Measurements from ENCODE around the gene ADAM10. TPM values are rescaled to one million over a fixed set of nuclear protein-coding genes. Genes with fewer than 3 reads are reported as not detected.

Gene ADAM10
- total RNA-seq, 3 donors from 2014 or later: 53.8 to 113 (median 78.3) TPM

GRCh38 chr15:58748040-58748851, 1.3 kb downstream of the ADAM10 start:
- H3K27ac ChIP-seq: peak overlapping the region; percentile 97 to 98
- no peaks in the 10 kb centered on the region for H3K27me3 ChIP-seq
- H3K9me3 ChIP-seq: no peaks in the 10 kb centered on the region
- no peak for DNase-seq (ENCODE audit: low spot score in 2 of 2)
- H3K36me3 ChIP-seq: no peaks in the 10 kb centered on the region
- peak overlapping the region; percentile 73 to 98 (median 80) for H3K4me3 ChIP-seq
- intact Hi-C loops (cut with DNase I; ENCODE audit: low total_unique reads): no loop called here
- TF ChIP-seq POLR2A (IDR thresholded peaks at IDR 0.05): no peak
- TF ChIP-seq POLR2AphosphoS5 (IDR thresholded peaks at IDR 0.05): no peak
- TF ChIP-seq CTCF (IDR thresholded peaks at IDR 0.05): peak in 1 of 3 donors; percentile 4
- peaks cover 0 to 7% of the 10 kb centered on the region in 2 donors for H3K4me1 ChIP-seq

GRCh38 chr15:58746174-58746573, 3.3 kb downstream of the ADAM10 start:
- Histone ChIP-seq H3K9me3 (no peaks in the 10 kb centered on the region), H3K27ac (no peak overlapping the region), H3K27me3 (no peaks in the 10 kb centered on the region), H3K36me3 (no peaks in the 10 kb centered on the region), H3K4me3 (no peak overlapping the region), H3K4me1 (peaks cover 0 to 7% of the 10 kb centered on the region in 2 donors)
- DNase-seq (ENCODE audit: low spot score in 2 of 2): no peak
- intact Hi-C loops (cut with DNase I; ENCODE audit: low total_unique reads): no loop called here
- no peak for TF ChIP-seq POLR2A (IDR thresholded peaks at IDR 0.05)
- no peak for TF ChIP-seq CTCF (IDR thresholded peaks at IDR 0.05)
- TF ChIP-seq POLR2AphosphoS5 (IDR thresholded peaks at IDR 0.05): no peak

- no peak overlapping the region for H3K4me3 ChIP-seq
- DNase-seq (ENCODE audit: low spot score in 2 of 2): no peak
- H3K4me1 ChIP-seq: peaks cover 0 to 12% of the 10 kb centered on the region in 2 donors
- no peak for TF ChIP-seq CTCF (IDR thresholded peaks at IDR 0.05)
- no peak for TF ChIP-seq POLR2AphosphoS5 (IDR thresholded peaks at IDR 0.05)
- no peak for TF ChIP-seq POLR2A (IDR thresholded peaks at IDR 0.05)
- H3K27me3 ChIP-seq: no peaks in the 10 kb centered on the region
- H3K9me3 ChIP-seq: no peaks in the 10 kb centered on the region
- intact Hi-C loops (cut with DNase I; ENCODE audit: low total_unique reads): no loop called here
- no peaks in the 10 kb centered on the region for H3K36me3 ChIP-seq
- no peak overlapping the region for H3K27ac ChIP-seq
Observed at GRCh38 chr15:58742819-58743502, 6.5 kb downstream of the ADAM10 start.

DNA sequence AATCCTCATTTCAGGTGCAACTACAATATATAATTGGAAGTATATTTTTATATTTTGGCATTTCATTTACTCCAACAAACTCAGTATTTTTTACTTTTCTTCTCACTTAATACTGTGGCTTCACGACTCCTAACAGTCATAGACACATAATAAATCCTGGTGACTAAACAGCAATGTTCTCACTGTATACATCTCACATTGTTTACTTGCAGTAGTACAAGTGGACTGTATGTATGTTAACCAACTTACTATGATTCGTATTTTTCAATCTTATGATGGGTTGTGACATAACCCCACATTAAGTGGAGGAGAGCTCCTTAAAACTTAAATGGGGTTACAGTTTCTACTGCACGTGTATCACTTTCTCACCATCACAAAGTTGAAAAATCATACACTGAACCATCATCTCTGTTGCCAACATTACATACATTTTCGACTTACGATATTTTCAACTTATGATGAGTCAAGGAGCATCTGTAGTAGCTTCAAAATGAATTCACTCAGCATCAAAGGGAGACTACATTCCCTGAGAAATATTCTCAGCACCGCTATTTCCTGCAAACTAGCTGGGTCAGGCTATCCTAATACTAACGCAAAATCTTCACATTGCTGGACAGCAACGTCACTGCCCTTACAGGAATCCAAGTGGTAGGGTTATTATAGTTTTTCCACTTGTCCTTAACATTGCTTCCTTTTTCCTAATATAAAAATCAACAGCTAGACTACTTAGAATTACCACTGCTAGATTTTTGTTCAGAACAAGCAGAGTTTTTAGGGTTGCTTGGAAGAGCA, 7.3 kb downstream of the ADAM10 start:
- no peaks in the 10 kb centered on the region for H3K9me3 ChIP-seq
- H3K27me3 ChIP-seq: no peaks in the 10 kb centered on the region
- no peak overlapping the region for H3K4me3 ChIP-seq
- H3K27ac ChIP-seq: no peak overlapping the region
- DNase-seq (ENCODE audit: low spot score in 2 of 2): no peak
- no peak for TF ChIP-seq POLR2A (IDR thresholded peaks at IDR 0.05)
- TF ChIP-seq POLR2AphosphoS5 (IDR thresholded peaks at IDR 0.05): no peak
- no peak for TF ChIP-seq CTCF (IDR thresholded peaks at IDR 0.05)
- intact Hi-C loops (cut with DNase I; ENCODE audit: low total_unique reads): no loop called here
- peaks cover 0 to 12% of the 10 kb centered on the region in 2 donors for H3K4me1 ChIP-seq
- no peaks in the 10 kb centered on the region for H3K36me3 ChIP-seq

Data from breast epithelium (tissue), 4 donors.